GM18909 (cell line): Measurements from ENCODE around the gene NPAS3.

Experiments used
- ATAC-seq: cut with Tn5 transposase; IDR thresholded peaks from one replicate; pipeline ENCODE4 v1.9.1; 2021; ENCODE audit warnings: mild to moderate bottlenecking; ENCODE audit not compliant: unreplicated experiment, poor library complexity

NPAS3 gene

GRCh38 chr14:33232031-33232430 is 293.4 kb downstream of the NPAS3 start:
- no peak for ATAC-seq

GRCh38 chr14:33237115-33237740 is 298.5 kb downstream of the NPAS3 start:
- no peak for ATAC-seq

GRCh38 chr14:33239465-33239864 is 300.8 kb downstream of the NPAS3 start:
- ATAC-seq, result no peak

- no peak for ATAC-seq
These were observed 301.8 kb downstream of the NPAS3 start for GRCh38 chr14:33240466-33240865.

GRCh38 chr14:33241331-33241730 is 302.7 kb downstream of the NPAS3 start:
- ATAC-seq, result no peak

- ATAC-seq, result no peak
These were observed 310.6 kb downstream of the NPAS3 start for GRCh38 chr14:33249233-33249820.

GRCh38 chr14:33250963-33251362 is 312.3 kb downstream of the NPAS3 start:
- ATAC-seq, result no peak

GRCh38 chr14:33254342-33254741 is 315.7 kb downstream of the NPAS3 start:
- no peak for ATAC-seq

GRCh38 chr14:33254861-33255395 is 316.2 kb downstream of the NPAS3 start:
- ATAC-seq, result no peak

GRCh38 chr14:33257796-33258195 is 319.1 kb downstream of the NPAS3 start:
- no peak for ATAC-seq

GRCh38 chr14:33259764-33260163 is 321.1 kb downstream of the NPAS3 start:
- ATAC-seq, result no peak

GRCh38 chr14:33271216-33271615 is 332.5 kb downstream of the NPAS3 start:
- ATAC-seq, result no peak

GRCh38 chr14:33271891-33272290 is 333.2 kb downstream of the NPAS3 start:
- ATAC-seq, result no peak

- no peak for ATAC-seq
These were observed 335.3 kb downstream of the NPAS3 start for GRCh38 chr14:33273978-33274377.

- no peak for ATAC-seq
These were observed 337.2 kb downstream of the NPAS3 start for GRCh38 chr14:33275879-33276278.

GRCh38 chr14:33279865-33280264 is 341.2 kb downstream of the NPAS3 start:
- no peak for ATAC-seq

- ATAC-seq, result no peak
These were observed 342.0 kb downstream of the NPAS3 start for GRCh38 chr14:33280646-33281045.

- no peak for ATAC-seq
These were observed 343.9 kb downstream of the NPAS3 start for GRCh38 chr14:33282331-33283230.

GRCh38 chr14:33285902-33286700 is 347.4 kb downstream of the NPAS3 start:
- no peak for ATAC-seq

GRCh38 chr14:33287189-33287588 is 348.5 kb downstream of the NPAS3 start:
- no peak for ATAC-seq
